Smooth muscle cell (in vitro differentiated cells): ENCODE data around the gene BTBD9. TPM values are rescaled to one million over a fixed set of nuclear protein-coding genes. Genes with fewer than 3 reads are reported as not detected.

Source experiments
- DNase-seq: peaks from one replicate; lab custom pipeline; 2025; ENCODE audit not compliant: unreplicated experiment; lab: John Stamatoyannopoulos, UW
- H2AFZ ChIP-seq: fragments of 200-600 bp; sonication (generic); 2 replicates; pipeline ENCODE4 v1.6.0; 2016; ENCODE audit warnings: antibody characterized with exemption, low read depth, mild to moderate bottlenecking
- H3F3A ChIP-seq: fragments of 200-600 bp; sonication (generic); 2 replicates; pipeline ENCODE4 v1.6.0; 2017; ENCODE audit warnings: antibody characterized with exemption, low read depth
- H3K27ac ChIP-seq: fragments of 200-600 bp; sonication (generic); 2 replicates; pipeline ENCODE4 v1.5.1; 2016; ENCODE audit warnings: low read depth, mild to moderate bottlenecking
- H3K27me3 ChIP-seq: fragments of 200-600 bp; sonication (generic); 2 replicates; pipeline ENCODE4 v1.6.1; 2016; ENCODE audit warnings: low read depth, mild to moderate bottlenecking
- H3K36me3 ChIP-seq: fragments of 200-600 bp; sonication (generic); 2 replicates; pipeline ENCODE4 v1.5.1; 2016; ENCODE audit warnings: low read depth
- H3K4me1 ChIP-seq: fragments of 200-600 bp; sonication (generic); 2 replicates; pipeline ENCODE4 v1.5.1; 2016; ENCODE audit warnings: low read depth
- H3K4me2 ChIP-seq: fragments of 200-600 bp; sonication (generic); 2 replicates; pipeline ENCODE4 v1.6.0; 2016; ENCODE audit warnings: mild to moderate bottlenecking
- H3K4me3 ChIP-seq: fragments of 200-600 bp; sonication (generic); 2 replicates; pipeline ENCODE4 v1.5.1; 2016; ENCODE audit warnings: mild to moderate bottlenecking
- H3K79me2 ChIP-seq: fragments of 200-600 bp; sonication (generic); 2 replicates; pipeline ENCODE4 v1.6.0; 2016; ENCODE audit warnings: low read depth, mild to moderate bottlenecking
- H3K9ac ChIP-seq: fragments of 200-600 bp; sonication (generic); 2 replicates; pipeline ENCODE4 v1.6.0; 2016; ENCODE audit warnings: low read depth
- H3K9me3 ChIP-seq: fragments of 200-600 bp; sonication (generic); replicated peaks from 2 replicates; pipeline ENCODE4 v1.5.1; 2016; ENCODE audit warnings: low read depth
- H4K20me1 ChIP-seq: fragments of 200-600 bp; sonication (generic); 2 replicates; pipeline ENCODE4 v1.6.0; 2016; ENCODE audit warnings: low read depth
- CTCF ChIP-seq: fragments of 200-600 bp; sonication (generic); IDR thresholded peaks from 2 replicates; pipeline ENCODE4 v1.5.1; 2017; ENCODE audit warnings: borderline replicate concordance, mild to moderate bottlenecking, antibody characterized with exemption; ENCODE audit not compliant: insufficient read depth, poor library complexity, severe bottlenecking
- WGBS: methylation state at CpG from one replicate; pipeline ENCODE4 v1.1.7; 2016; ENCODE audit warnings: low lambda C conversion rate; 5-methylcytosine and 5-hydroxymethylcytosine counted together
- polyA plus RNA-seq: library from polyadenylated mRNA; unstranded; fragments of >200 nt; fragmentation: Nextera tagmentation; extraction: Ambion mirVana; gene quantifications from 2 replicates; pipeline ENCODE4 v1.2.1, GENCODE V29; 2016
- total RNA-seq: library from RNA; depleted of rRNA; stranded (reverse); fragments of >200 nt; gene quantifications from 2 replicates; pipeline ENCODE4 v1.2.3, GENCODE V29; 2014

The BTBD9 gene
- total and polyA plus RNA-seq, 2 experiments from 2014 or later, result 5.6 to 12.5 TPM

GRCh38 chr6:38146734-38147027, 493.0 kb downstream of the BTBD9 start:
- Histone ChIP-seq H3K79me2 (peaks cover 36% of the 10 kb centered on the region), H3K9me3 (no peaks in the 10 kb centered on the region), H3K27me3 (no peaks in the 10 kb centered on the region), H3K27ac (no peak overlapping the region), H2AFZ (no peak overlapping the region), H3K9ac (no peak overlapping the region), H3K36me3 (no peaks in the 10 kb centered on the region), H3K4me2 (no peak overlapping the region), H3K4me3 (no peak overlapping the region), H3F3A (peaks cover 3% of the 10 kb centered on the region), H4K20me1 (peaks cover 99% of the 10 kb centered on the region), H3K4me1 (peaks cover 33% of the 10 kb centered on the region)
- no peak for TF ChIP-seq CTCF
- 81% methylated on average over 1 of the region's 1 CpG for WGBS
- DNase-seq, result no peak

GRCh38 chr6:38146021-38146733, 493.6 kb downstream of the BTBD9 start:
- TF ChIP-seq CTCF, result no peak
- Histone ChIP-seq H4K20me1 (peaks cover 99% of the 10 kb centered on the region), H3K4me2 (no peak overlapping the region), H3K4me1 (peaks cover 33% of the 10 kb centered on the region), H3F3A (peaks cover 3% of the 10 kb centered on the region), H3K9ac (no peak overlapping the region), H3K27me3 (no peaks in the 10 kb centered on the region), H3K27ac (no peak overlapping the region), H3K36me3 (no peaks in the 10 kb centered on the region), H3K4me3 (no peak overlapping the region), H3K9me3 (no peaks in the 10 kb centered on the region), H3K79me2 (peaks cover 36% of the 10 kb centered on the region), H2AFZ (no peak overlapping the region)
- DNase-seq, result no peak
- 92% methylated on average over 8 of the region's 8 CpGs for WGBS

GRCh38 chr6:38144365-38144945, 495.3 kb downstream of the BTBD9 start:
- Histone ChIP-seq H4K20me1 (peaks cover 99% of the 10 kb centered on the region), H3K9me3 (no peaks in the 10 kb centered on the region), H3F3A (no peaks in the 10 kb centered on the region), H3K27me3 (no peaks in the 10 kb centered on the region), H3K4me2 (no peak overlapping the region), H3K4me1 (peaks cover 25% of the 10 kb centered on the region), H3K27ac (no peak overlapping the region), H3K36me3 (no peaks in the 10 kb centered on the region), H3K4me3 (no peak overlapping the region), H2AFZ (no peak overlapping the region), H3K79me2 (peaks cover 36% of the 10 kb centered on the region), H3K9ac (no peak overlapping the region)
- no peak for TF ChIP-seq CTCF
- WGBS, result 97% methylated on average over 5 of the region's 5 CpGs
- DNase-seq, result no peak
